Measurements from ENCODE around the gene TAF1L.
"Not testable (repeated sequence)": the region's sequence is repeated elsewhere in the genome, so short reads cannot be mapped to it uniquely, and the experiment has no call there.

TAF1L gene, protein sequence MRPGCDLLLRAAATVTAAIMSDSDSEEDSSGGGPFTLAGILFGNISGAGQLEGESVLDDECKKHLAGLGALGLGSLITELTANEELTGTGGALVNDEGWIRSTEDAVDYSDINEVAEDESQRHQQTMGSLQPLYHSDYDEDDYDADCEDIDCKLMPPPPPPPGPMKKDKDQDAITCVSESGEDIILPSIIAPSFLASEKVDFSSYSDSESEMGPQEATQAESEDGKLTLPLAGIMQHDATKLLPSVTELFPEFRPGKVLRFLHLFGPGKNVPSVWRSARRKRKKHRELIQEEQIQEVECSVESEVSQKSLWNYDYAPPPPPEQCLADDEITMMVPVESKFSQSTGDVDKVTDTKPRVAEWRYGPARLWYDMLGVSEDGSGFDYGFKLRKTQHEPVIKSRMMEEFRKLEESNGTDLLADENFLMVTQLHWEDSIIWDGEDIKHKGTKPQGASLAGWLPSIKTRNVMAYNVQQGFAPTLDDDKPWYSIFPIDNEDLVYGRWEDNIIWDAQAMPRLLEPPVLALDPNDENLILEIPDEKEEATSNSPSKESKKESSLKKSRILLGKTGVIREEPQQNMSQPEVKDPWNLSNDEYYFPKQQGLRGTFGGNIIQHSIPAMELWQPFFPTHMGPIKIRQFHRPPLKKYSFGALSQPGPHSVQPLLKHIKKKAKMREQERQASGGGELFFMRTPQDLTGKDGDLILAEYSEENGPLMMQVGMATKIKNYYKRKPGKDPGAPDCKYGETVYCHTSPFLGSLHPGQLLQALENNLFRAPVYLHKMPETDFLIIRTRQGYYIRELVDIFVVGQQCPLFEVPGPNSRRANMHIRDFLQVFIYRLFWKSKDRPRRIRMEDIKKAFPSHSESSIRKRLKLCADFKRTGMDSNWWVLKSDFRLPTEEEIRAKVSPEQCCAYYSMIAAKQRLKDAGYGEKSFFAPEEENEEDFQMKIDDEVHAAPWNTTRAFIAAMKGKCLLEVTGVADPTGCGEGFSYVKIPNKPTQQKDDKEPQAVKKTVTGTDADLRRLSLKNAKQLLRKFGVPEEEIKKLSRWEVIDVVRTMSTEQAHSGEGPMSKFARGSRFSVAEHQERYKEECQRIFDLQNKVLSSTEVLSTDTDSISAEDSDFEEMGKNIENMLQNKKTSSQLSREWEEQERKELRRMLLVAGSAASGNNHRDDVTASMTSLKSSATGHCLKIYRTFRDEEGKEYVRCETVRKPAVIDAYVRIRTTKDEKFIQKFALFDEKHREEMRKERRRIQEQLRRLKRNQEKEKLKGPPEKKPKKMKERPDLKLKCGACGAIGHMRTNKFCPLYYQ (N-terminal part only)

GRCh38 chr9:32635362-32635761, at the start of gene TAF1L:
Gene TAF1L (minus strand): TSS chr9:32635669. CDS start chr9:32635579, 90 bp downstream.
- DNase-seq, result no peak

DNA sequence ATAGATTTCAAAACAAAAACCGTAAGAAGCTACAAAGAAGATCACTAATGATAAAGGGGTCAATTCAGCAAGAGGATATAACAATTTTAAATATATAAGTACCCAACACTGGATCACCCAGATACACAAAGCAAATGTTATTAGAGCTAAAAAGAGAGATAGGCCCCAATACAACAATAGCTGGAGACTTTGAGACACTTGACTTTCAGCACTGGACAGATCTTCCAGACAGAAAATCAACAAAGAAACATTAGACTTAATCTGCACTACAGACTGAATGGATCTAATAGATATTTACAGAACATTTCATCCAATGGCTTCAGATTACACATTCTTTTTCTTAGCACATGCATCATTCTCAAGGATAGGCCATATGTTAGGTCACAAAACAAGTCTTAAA, 46.3 kb upstream of the TAF1L start:
- no peak for DNase-seq

DNA sequence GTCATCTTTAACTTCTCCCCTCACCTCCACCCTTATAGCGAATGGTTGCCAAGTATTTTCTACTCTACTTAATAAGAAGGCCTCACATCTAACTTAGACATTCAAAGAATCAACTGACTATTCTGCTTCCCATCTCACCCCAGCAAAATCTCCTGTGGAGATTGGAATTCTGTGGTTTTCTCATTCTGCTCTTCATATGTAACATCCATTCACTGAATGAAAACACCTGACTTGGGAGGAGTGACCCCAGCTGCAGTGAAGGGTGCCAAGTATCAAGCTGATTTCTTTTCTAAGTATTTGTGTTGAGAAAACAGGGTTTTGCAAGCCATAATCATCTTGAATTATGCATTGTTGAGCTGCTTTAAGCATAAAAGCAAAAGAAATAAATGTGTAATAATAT, 42.5 kb upstream of the TAF1L start:
- DNase-seq, result no peak

DNA sequence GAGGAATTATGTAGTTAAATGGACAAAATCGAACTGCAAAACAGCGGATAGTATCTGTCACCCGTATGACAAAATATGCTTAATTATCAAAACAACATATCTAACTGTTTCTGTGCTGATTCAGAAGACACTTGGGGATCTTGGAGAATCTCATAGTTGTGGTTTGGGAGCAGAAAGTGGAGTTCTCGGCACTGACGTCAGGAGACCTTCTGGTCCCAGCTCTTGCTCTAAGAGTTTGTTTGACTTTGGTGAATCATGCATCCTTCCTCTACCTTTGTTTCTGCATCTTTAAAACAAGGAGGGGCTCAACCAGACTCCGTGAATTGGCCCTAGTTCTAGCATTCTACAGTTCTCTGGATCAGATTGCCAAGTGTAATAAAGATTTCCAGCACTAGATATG, 37.0 kb upstream of the TAF1L start:
- no peak for DNase-seq

DNA sequence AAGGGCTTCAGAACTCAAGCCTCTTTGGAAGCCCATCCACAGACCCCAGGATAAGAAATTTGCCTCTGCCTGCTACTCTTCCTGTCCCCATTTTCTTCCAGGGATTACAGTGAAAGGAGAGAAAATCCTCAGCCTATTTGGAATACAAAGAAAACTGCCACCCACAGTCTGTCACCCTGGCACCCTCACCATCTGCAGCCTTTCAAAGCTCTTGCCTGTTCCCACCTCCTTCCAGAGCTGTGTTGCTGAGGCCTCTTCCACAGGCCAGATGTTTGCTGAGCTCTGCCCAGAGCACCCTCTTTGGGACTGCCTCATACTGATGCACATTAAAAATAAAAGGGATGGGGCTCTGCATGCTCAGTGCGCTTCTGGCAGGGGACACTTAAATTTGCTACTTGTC, 35.9 kb upstream of the TAF1L start:
- no peak for DNase-seq

DNA sequence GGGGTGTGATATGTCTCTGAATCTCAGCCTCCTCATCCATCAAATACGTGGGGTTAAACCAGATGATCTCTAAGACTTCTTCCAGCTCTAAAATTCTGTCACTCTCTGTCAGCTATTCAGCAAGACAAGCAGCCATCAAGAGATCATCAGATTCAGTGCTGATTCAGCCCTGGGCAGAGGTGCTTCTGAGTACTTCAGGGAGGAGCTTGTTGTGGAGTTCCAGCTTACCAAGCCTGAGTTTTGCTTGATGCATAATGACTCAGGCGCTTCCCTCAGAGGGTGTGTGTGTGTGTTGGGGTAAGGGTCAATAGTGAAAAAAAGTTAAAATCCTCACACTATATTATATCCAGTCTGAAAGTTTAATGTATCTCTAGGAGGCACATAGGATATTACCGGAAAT, 29.6 kb upstream of the TAF1L start:
- no peak for DNase-seq

GRCh38 chr9:32663741-32664140, 28.3 kb upstream of the TAF1L start:
- no peak for DNase-seq

- no peak for DNase-seq
These were observed 12.2 kb upstream of the TAF1L start for GRCh38 chr9:32647671-32648070.

- DNase-seq, result no peak
These were observed 9.2 kb upstream of the TAF1L start for GRCh38 chr9:32644698-32645097.

DNA sequence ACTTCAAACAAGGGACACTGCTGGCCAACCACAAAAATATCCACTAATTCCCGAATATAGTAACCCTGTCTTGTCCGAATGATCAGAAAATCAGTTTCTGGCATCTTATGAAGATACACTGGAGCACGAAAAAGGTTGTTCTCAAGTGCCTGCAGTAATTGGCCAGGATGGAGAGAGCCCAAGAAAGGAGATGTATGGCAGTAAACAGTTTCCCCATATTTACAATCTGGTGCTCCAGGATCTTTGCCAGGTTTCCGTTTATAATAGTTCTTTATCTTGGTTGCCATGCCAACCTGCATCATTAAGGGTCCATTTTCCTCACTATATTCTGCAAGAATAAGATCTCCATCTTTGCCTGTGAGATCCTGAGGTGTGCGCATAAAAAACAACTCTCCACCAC, 2.3 kb downstream of the TAF1L start:
- DNase-seq, result not testable (repeated sequence)

DNA sequence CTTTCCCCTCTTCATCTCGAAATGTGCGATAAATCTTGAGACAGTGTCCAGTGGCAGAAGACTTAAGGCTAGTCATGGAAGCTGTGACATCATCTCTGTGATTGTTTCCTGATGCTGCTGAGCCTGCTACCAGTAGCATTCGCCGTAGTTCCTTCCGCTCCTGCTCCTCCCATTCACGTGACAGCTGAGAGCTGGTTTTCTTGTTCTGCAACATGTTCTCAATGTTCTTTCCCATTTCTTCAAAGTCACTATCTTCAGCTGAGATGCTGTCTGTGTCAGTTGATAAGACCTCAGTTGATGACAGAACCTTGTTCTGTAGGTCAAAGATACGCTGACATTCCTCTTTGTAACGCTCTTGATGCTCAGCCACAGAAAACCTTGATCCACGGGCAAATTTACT, 3.5 kb downstream of the TAF1L start:
- no peak for DNase-seq

GRCh38 chr9:32627394-32627954, 8.0 kb downstream of the TAF1L start:
- DNase-seq, result no peak

DNA sequence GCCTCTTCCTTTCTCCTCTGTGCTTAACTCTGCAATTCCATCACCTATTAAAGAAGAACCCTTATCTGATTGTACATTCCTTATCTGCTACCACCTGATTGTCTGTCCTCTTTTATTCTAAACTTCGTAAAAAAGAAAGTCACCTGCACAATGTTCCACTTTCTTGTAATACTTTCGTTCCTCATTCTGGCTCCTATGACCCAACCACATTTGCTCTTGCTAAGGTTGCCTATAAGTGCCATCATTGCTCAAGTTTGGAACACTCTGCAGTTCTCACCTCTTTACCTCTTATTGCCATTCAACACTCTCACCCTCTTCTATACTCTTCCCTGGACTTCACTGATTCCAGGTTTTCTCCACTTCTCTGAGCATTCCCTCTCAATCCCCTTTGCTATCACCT, 10.1 kb downstream of the TAF1L start:
- DNase-seq, result no peak

- DNase-seq, result no peak
These were observed 12.5 kb downstream of the TAF1L start for GRCh38 chr9:32622948-32623347.

- DNase-seq, result no peak
These were observed 17.2 kb downstream of the TAF1L start for GRCh38 chr9:32618261-32618660.

DNA sequence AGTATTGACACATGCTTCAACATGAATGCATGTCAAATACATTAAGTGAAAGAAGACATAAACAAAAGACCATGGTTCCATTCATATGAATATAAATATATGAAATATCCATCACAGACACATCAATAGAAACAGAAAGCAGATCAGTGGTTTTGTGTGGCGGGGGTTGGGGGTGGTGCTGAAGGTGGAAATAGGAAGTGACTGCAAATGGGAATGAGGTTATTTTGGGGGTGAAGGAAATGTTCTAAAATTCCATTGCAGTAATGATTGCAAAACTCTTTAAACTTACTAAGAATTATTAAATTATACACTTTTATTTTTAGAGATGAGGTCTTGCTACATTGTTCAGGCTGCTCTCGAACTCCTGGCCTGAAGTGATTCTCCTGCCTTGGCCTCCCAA, 28.7 kb downstream of the TAF1L start:
- DNase-seq, result no peak

DNA sequence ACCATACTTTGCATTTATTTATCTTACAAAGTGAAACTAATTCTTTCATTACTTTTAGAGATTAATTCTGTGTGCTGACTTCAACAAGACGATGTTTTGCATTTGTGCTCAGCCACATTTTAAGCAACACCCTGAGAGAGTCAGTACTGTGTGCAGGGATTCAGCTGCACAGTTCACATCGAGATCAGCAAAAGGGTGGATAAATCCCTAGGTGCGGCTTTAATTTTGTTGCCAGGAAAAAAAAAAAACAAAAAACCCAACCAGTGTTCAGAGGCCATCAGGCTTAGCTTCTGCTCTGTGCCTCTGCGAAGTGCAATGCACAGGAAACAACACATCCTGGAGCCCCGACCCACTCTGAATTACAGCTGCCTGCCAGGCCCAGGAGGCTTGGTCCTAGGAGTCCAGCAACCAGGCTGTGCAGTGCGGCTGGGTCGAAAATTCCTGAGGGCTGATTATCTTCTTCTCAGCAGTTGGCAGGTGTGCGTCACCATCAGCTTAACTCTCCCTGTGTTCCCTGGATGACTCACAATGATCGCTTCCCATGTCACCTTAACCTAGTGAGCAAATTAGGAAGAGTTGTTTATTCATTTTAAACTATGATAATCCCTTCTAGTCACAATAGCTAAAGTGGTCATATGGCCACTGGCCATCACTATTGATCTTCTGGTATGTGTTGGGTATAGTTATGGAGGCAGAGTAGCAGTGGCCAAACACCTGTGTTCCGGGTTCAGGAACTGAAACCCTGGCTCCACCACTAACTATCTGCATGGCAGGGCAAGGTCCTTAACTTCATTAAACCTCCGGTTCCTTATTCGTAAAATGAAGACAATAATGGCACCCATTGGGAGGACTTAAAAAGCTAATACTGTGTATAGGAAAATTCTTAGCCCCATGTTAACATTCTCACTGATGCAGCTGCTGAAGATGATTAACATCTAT, 31.3 kb downstream of the TAF1L start:
- DNase-seq, result no peak

DNA sequence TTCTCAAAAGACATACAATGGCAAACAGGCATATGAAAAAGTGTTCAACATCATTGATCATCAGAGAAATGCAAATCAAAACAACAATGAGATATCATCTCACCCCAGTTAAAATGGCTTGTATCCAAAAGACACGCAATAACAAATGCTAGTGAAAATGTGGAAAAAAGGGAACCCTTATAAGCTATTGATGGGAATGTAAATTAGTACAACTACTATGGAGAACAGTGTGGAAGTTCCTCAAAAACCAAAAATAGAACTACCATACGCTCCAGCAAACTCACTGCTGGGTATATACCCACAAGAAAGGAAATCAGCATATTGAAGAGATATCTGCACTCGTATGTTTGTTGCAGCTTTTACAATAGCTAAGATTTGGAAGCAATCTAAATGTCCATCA, 36.4 kb downstream of the TAF1L start:
- DNase-seq, result not testable (repeated sequence)

DNA sequence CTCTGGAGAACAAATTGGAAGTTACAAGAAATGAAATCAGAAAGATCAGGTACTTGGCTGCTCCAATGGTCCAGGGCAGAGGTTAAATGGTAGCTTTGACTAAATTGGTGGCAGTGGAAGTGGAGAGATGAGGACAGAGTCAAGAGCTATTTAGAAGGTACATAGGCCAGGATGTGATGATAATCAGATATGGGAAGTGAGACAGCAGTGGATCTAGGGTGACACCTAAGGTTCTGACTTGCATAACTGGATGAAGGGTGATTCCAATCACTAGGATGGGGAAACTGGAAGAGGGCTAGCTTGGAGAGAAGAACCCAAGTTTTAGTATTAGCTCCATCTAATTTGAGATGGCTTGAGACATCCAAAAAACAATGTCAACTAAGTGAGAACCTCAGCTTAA, 38.5 kb downstream of the TAF1L start:
- DNase-seq, result no peak

DNA sequence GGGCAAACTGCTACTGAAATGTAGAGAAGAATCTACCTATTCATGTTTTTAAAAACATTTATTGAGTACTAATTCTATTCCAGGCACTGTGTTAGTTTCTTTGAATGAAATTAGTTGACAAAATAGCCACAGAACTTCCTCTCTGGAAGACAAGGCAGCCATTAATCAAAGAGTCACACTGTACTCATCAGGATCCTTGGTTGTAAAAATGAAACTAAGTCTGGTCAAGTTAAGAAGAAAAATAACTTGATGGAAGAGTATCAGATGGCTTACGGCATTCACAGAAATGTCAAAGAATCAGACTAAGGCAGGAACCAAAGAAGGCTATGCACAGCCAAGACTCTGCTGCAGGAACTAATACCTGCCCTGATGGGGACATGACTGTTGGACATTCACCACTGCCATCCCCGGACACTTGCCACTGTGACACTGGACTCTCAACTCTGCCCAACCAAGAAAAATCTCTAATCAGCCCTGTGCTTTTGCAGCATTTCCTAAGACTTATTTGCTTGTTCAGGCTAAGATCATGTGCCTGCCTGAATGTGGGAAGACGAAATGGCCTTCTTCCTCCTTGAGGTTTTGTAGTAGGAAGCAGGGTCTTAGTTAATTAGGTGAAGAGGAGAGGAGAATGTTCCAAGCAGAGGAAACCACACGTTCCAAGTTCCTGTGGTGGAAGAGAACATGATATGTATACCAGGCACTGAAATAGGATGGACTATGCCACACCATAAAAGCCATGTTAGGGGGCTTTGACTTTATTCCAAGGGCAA, 39.2 kb downstream of the TAF1L start:
- no peak for DNase-seq

DNA sequence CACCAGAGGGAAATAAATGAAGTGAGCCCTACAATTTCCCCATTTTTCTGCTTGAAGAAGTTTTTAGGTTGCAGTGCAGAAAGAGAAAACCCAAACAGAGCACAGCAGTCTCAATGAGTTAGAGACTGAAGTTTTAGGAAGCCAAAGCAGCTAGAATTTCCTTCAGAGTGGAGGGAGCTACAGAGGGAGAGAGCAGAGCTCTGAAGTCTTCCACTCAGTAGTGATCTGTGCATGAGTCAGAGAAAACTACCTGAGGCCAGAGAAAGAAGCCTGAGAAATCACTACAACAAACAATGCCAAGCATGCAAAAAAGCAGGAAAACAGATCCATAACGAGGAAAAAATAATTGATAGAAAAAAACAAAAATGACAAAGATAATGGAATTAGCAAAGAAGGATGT, 44.6 kb downstream of the TAF1L start:
- no peak for DNase-seq

Measured in CD4-positive, alpha-beta T cell treated with Interleukin-17A for 1 hour (primary cell).